ENCODE data around the gene COA7.

DNA sequence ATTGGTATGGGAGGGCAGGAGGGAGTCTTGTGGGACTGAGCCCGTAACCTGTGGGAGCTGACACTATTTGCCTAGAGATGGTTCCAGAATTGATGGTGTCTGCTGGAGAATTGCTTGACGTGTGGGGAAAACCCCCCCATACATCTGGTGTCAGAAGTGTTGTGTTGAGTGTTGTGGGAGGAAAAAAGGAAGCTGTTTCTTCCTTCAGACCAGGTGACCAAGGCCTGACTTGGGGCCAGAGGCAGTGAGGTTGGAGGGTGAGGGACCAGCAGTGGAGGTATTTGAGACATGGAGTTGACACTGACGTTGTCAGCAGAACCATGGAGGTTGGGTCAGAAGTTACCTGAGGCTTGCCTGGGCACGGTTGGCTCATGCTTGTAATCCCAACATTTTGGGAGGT lies 56.8 kb downstream of the COA7 start:
- TF ChIP-seq IRF1 (CRISPR knock-in tag; IDR thresholded peaks at IDR 0.05), result no peak
- TF ChIP-seq, protein P1, sequence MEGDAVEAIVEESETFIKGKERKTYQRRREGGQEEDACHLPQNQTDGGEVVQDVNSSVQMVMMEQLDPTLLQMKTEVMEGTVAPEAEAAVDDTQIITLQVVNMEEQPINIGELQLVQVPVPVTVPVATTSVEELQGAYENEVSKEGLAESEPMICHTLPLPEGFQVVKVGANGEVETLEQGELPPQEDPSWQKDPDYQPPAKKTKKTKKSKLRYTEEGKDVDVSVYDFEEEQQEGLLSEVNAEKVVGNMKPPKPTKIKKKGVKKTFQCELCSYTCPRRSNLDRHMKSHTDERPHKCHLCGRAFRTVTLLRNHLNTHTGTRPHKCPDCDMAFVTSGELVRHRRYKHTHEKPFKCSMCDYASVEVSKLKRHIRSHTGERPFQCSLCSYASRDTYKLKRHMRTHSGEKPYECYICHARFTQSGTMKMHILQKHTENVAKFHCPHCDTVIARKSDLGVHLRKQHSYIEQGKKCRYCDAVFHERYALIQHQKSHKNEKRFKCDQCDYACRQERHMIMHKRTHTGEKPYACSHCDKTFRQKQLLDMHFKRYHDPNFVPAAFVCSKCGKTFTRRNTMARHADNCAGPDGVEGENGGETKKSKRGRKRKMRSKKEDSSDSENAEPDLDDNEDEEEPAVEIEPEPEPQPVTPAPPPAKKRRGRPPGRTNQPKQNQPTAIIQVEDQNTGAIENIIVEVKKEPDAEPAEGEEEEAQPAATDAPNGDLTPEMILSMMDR (IDR thresholded peaks at IDR 0.05), result no peak
- no peak for TF ChIP-seq JAZF1 (CRISPR knock-in tag; IDR thresholded peaks at IDR 0.05)
- TF ChIP-seq NFYB (CRISPR knock-in tag; conservative IDR thresholded peaks at IDR 0.05; ENCODE audit: low read depth), result no peak
- TF ChIP-seq PRDM15 (CRISPR knock-in tag; IDR thresholded peaks at IDR 0.05), result no peak
- TF ChIP-seq, protein P2, sequence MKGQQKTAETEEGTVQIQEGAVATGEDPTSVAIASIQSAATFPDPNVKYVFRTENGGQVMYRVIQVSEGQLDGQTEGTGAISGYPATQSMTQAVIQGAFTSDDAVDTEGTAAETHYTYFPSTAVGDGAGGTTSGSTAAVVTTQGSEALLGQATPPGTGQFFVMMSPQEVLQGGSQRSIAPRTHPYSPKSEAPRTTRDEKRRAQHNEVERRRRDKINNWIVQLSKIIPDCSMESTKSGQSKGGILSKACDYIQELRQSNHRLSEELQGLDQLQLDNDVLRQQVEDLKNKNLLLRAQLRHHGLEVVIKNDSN (CRISPR knock-in tag; IDR thresholded peaks at IDR 0.05), result no peak
- TF ChIP-seq ZNF121 (CRISPR knock-in tag; IDR thresholded peaks at IDR 0.05), result no peak
- TF ChIP-seq CREB1 (CRISPR knock-in tag; IDR thresholded peaks at IDR 0.05), result no peak
- TF ChIP-seq, protein P3, sequence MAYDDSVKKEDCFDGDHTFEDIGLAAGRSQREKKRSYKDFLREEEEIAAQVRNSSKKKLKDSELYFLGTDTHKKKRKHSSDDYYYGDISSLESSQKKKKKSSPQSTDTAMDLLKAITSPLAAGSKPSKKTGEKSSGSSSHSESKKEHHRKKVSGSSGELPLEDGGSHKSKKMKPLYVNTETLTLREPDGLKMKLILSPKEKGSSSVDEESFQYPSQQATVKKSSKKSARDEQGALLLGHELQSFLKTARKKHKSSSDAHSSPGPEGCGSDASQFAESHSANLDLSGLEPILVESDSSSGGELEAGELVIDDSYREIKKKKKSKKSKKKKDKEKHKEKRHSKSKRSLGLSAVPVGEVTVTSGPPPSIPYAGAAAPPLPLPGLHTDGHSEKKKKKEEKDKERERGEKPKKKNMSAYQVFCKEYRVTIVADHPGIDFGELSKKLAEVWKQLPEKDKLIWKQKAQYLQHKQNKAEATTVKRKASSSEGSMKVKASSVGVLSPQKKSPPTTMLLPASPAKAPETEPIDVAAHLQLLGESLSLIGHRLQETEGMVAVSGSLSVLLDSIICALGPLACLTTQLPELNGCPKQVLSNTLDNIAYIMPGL (CRISPR knock-in tag; IDR thresholded peaks at IDR 0.05), result no peak
- no peak for TF ChIP-seq ZBTB21 (CRISPR knock-in tag; IDR thresholded peaks at IDR 0.05; ENCODE audit: borderline replicate concordance)
- no peak for TF ChIP-seq ZNF416 (CRISPR knock-in tag; IDR thresholded peaks at IDR 0.05)
- no peak for TF ChIP-seq ATF1 (CRISPR knock-in tag; IDR thresholded peaks at IDR 0.05)
- TF ChIP-seq SP1 (CRISPR knock-in tag; conservative IDR thresholded peaks at IDR 0.05), result no peak
- TF ChIP-seq TP53 (CRISPR knock-in tag; IDR thresholded peaks at IDR 0.05), result no peak
